CD4-positive, alpha-beta T cell treated with Interleukin-6 at 100 ng/mL for 8 hours (primary cell): ENCODE results near the gene ITM2B.
"Not testable (repeated sequence)": the region's sequence is repeated elsewhere in the genome, so short reads cannot be mapped to it uniquely, and the experiment has no call there.

Experiments used
- DNase-seq: peaks from one replicate; pipeline ENCODE4 v3.0.0-alpha.2; 2020; ENCODE audit warnings: mixed read lengths, low spot score

ITM2B gene

DNA sequence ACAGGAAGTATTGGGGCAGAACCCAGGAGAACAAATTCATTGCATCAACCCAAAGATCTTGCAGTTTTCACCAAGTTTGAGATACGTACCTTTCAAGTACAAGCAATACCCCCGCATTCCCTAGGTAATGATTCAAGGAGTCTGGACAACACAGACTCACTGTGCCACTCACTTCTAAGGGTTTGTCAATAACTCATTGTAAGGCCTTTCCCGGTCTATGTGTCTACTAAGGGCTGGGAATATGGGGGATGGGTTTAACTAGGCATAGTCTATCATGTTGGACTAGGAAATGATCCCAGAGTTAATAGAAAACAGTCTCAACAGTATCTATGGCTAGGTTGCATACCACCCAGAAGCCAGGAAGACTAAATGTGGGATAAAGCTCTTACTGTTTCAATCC, 8.3 kb upstream of the ITM2B start:
- no peak for DNase-seq

DNA sequence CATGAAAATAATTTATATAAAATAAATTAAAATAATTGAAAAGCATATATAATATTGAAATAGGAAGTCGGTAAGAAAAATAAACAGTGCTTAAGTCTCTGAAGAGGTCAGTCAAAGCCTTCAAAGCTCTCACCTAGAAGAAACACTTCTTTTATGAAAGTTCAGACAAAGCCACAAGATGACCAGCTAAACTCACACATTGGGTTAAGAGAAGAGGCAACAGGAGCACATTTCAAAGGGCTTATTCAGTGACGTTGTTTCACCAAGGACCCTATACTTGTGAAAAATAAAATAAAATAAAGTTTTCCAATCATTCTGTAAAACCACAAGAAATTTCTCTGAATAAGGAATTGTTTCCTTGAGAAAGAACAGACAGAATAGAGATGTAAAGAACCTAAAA, 2.5 kb upstream of the ITM2B start:
- no peak for DNase-seq

DNA sequence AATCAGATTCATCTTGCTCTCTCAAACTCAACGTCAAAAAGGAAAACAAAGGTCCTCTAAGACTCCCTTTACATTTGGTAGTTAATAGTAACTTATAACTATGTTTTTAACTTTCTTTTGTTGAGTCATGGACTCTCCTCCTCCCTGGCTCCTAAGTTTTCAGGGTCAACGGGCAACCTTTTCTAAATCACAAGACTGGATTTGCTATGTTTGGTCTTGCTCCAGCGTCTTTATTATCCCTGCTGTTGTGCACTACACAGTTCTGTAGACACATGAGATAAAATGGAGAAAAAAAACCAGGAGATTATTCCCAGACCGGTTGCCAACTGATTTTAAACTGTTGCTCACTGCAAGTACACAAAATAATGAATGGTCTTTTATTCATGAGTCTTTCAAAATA, 1.9 kb upstream of the ITM2B start:
- no peak for DNase-seq

DNA sequence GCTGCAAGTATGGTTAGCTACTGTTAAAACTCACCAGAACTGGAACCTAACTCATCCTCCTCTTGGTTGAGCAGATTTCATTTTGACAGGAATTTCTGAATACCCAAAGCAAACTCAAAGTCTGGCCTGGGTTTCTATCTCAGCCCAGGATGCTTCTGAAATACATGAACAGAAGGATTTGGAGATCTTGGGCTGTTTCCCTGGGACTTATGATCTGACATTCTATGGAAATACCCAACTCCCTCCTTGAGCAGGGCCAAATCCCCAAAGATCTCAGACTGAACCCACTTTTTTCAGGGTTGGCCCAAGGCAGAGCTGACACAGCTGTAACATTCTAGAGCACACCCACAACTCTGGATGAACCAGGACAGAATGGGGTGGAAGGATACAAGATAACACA, 1.1 kb upstream of the ITM2B start:
- DNase-seq, result no peak

DNA sequence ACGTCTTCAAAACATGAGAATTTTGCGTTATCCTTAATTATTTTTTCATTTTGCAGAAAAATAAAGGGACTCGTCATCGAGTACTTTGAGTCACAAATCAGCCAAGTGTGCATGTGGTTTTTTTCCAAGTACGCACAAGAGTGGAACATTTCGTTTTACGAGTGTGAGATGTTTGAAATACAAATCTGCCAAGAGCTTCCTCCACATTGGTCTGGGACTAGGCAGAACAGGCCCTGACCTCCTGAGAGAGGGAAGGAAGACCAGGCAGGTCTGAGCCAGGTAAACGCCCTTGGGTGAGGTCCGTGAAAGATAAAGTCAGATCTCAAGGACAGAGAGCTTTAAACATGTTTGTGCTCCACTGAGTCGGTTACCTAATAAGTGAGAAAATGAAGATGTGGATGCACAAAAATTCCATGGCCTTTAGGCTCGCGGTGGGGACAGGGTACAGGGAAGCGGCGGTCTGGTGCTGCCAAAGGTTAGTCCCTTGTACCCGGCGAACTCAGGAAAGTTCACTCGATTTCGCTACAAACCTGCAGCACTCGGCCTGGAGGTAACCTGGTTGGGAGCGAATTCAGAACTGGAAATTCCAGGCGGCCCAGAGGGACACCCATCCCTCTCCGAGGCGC, 473 bp upstream of the ITM2B start:
- no peak for DNase-seq

DNA sequence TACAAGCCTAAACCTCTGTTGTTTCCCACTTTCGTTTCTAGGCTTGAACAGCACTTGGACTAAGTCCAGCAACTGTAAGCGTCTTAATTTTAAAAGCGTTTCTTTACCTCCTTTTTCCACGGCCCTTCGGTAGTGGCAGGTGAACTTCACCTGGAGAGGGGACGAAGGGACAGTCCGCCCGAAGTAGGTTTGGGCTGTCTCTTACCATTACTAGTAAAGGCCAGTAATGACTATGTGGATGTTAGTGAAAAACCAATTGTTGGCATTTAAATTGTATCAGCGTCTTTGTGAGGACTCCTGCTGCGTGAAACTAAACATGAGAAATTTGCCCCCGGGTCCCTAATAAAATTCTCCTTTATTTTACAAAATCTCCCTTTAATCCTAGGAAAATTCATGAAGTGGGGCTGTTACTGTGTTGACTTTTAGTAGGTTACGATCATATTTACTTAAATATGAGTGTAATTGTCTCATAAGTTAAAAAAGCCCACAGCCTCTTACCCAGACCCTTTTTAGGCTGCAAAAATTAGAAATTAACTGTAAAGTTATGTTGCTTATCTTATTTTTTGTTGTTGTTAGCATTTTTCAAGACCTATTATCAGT, 983 bp downstream of the ITM2B start:
- no peak for DNase-seq

DNA sequence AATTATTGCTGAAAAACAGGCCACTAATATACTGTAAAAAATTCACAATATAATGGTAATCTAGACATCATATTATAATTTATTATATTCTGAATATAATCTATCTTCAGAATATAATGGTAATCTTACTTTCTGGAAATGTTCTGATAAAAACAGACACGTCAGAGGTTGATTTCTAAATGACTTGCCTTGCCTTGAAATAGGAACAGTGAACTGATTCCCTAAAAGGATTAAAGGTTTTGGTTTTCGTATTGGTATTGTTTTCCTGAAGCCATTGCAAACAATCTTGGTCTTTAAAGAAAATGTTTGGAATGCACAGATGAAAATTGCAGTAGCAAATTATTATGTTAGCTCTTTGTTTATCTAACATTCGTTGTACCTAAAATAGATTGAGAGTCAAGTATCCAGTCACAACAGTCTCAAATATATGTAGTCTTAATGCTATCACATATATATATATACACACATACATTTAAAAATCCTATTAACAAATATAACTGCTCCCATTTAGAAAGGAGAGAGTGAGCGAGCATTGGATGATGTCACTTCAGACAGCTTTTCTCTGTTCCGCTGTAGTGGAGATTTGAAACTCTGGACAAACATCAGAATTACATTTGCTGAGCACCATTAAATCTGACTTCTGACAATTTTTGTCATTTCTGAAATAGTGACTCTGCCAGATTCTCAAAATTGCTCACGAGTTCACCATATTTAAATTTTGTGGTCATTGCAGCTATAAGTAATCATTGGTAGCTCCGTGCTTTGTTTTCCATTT, 1.7 kb downstream of the ITM2B start:
- DNase-seq, result no peak

DNA sequence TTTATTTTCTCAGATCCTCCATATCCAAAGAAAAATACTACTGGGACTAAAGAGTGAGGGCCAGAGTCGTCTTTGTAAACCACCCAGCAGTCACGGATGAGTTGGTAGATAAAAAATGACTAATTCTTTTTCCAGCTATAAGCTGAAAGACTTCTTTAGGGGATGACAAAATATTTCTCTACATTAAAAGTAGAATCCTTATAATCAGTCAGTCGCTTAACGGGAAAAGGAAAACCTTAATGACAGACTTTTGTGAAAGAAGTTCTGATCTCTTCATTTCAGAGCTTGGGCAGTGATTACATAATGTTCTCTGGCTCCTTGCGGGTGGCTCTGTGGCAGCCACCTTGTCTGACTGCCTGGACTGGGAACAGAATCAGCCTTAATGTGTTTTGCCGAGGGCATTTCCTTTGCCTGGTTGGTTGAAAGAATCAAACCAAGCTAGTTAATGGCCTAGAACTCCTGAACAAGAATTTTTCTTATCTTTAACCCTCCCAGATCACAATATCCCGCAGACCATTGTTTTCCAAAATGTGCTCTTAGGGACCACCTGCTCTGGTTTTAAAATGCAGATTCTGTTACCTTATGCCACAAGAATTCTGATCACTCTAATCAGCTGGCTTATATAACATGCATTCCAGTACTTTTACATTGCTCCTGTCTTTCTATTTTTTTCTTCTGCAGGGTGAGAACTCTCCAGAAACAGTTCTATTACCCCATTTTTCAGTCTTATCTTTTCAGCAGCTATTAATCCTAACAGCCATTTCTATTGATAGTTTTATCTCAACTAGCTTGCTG, 2.5 kb downstream of the ITM2B start:
- DNase-seq, result no peak

DNA sequence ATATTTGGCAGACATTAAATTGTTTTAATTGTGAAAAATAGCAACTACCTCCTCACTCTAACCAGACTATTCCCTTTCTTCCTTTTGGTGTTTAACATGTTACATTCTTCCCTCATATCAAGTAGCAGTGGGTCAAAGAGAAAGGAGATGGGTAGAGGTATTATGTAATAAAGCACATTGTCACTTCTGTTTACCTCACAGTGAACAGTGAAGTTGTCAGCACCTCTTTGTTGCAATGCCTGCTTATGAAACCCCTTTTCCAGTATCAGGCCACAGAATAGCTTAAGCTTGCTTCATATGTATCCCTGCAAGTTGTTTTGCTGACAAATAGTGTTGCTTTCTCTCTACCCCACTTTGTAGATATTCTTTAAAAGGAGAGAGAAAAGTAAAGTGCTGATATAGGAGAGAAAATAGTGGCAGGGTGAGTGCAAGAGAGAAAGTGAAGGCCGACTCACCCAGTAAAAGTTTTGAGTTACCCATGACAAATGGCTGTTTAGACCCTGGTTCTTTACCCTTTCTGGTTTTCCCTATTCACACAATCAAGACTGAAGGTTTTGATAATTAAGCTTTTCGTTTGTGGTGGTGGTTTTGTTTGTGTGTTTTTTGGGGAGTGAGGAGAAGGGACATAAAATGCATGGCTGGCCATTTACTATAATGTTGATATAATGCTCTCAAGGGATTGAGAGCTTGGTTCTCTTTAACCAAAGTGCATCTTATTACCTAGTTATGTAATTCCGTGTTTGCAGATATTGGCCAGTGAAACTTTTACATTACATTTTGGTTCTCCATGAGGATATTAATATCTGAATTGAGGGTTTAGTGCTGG, 3.7 kb downstream of the ITM2B start:
- DNase-seq, result no peak

DNA sequence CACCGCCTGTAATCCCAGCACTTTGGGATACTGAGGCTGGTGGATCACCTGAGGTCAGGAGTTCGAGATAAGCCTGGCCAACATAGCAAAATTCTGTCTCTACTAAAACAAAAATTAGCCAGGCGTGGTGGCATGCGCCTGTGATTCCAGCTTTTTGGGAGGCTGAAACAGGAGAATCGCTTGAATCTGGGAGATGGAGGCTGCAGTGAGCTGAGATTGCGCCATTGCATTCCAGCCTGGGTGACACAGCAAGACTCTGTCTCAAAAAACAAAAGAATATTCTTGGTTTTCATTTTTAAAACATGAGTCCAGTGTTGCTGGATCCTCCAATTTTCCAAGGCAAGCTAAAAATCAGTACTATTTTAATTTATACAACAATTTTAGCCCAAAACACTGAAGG, 6.4 kb downstream of the ITM2B start:
- not testable (repeated sequence) for DNase-seq

DNA sequence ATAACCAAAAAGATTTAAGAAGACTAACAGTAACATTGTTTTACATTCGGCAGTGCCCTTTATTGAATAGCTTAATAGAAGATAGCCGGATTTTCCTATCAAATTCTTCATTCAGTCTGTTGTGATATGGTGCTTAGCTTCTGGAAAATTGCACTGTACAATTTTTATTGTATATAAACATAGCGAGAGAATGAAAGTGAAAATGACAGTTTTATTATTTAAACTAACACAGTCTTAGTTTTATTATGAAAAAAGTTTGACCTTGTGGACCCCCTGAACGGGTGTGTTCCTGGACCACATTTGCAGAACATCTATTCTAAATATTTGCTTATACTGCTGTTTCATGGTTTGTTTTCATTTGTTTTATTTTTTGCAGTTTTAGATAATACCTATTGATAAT, 8.6 kb downstream of the ITM2B start:
- DNase-seq, result no peak

DNA sequence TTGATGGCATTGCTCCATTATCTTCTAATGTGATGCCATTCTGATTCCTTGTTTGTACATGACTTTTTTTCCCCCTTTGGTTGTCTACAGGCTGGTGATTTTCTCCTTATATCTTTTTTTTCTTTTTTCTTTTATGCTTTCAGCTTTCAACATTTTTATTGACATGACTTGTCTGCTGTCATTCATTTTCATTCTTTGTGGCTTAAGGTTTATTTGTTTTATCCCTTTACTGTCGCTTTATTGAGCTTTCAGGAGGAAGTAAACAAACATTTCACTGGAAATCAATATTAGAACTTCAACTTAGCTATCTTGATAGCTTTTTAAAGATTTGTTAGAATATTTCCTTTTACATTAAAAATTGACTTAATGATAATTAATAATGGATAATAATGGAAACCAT, 9.7 kb downstream of the ITM2B start:
- no peak for DNase-seq

DNA sequence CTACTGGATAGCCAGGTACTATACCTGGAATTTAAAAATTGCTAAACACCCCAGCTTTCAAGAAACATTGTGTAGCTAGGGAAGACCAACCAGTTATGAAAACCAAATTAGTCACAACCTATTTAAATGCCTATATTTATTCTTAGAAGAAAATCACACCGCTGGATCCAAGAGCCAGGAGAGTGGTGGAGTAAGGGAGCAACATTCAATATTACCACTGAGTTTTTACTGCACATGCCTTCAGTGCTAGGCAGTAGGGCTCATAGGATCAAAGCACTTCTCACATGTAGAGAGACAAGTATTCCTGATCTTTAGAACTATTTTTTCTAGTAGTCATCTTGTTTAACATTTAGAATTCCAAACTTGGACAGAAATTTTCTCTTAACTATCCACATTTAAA, 11.2 kb downstream of the ITM2B start:
- DNase-seq, result no peak

DNA sequence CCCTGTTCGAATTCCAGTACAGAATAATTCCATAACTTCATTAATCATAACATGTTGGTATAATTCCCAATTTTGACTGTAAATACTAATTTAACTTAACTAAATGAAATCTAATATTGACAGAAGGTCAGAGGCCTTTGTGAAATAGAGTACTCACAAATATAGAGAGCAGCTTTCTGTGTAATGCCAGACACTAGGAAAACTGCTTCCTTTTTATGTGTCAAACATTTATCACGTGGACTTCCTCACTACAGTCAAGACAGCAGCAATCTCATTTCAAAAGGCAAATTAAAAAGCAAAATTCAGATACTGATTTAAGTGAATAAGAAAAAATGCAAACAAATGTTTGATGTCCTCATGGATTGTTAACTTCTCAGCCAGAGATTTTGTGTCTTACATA, 13.1 kb downstream of the ITM2B start:
- DNase-seq, result no peak

DNA sequence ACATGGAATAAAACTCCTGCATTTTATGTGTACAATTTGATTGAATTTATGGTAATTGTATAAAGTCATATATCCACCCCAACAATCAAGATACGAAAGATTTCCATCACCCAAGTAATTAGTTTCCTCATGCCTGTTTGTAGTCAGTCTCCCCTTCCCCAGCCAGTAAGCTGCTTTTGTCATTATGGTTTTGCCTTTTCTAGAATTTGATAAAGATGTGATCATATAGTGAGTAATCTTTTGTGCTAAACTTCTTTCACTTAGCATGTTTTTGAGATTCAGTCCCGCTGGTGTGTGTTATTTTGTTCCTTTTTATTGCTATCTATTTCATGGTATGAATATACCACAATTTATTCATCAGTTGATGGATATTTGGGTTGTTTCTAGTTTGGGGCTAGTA, 16.0 kb downstream of the ITM2B start:
- DNase-seq, result no peak

DNA sequence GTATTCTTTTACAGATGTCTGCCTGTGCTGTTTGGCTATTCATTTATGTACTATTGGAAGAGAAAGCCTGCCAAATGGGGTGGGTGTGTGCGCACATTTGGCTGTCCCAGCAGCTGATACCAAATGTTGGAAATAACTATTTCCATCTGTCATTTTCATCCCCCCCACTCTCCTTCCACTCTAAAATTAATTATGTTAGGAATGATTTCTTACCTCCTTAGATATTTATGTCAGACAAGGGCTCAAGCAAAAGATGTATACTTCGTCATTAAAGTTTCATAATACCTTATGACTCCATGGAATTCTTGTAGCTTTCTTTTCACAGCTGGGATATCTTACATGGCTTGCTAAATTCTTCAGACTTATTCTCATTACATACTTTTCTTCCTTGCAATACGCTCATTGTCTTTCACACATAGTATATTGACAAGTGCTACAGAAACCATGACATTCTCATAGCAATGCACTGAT, 18.6 kb downstream of the ITM2B start:
- no peak for DNase-seq

DNA sequence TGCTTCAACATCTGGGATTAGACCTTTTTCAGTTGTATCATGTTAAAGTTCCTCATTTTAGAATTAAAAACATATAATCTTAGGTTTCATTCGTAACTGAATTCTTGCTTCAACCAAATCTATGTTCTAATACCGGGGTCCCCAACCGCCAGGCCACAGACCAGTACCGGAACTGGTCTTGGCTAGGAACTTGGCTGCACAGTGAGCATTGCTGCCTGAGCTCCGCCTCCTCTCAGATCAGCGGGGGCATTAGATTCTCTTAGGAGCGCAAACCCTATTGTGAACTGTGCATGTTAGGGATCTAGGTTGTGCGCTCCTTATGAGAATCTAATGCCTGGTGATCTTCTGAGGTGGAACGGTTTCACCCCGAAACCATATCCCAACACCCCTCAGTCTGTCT, 19.2 kb downstream of the ITM2B start:
- no peak for DNase-seq

DNA sequence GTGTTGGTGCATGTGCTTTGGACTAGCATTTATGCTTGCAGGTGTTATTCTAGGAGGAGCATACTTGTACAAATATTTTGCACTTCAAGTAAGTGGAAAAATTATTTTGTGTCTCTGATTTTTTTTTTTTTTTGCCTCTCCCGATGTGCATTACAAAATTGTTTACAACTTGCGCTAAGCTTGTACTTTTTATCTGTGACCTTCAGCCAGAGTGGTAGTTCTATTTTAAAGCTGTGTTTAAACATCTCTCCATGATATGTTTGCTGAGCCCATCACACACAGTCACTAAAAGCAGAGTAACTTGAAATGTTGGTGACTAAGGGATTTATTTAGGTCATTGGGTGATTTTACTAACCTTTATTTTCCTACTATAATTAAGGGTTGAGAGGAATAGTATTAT, 20.8 kb downstream of the ITM2B start:
- DNase-seq, result no peak

DNA sequence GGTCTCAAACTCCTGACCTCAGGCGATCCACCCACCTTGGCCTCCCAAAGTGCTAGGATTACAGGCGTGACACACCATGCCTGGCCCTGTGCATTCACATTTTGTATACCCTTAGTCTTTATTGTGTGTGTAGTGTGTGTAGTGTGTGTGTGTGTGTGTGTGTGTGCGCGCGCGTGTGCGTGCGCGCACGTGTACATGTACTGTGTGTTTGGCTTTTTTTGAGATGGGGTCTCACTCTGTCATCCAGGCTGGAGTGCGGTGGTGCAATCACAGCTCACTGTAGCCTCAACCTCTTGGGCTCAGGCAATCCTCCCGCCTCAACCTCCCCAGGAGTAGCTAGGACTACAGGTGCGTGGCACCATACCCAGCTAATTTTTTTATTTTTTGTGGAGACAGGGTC, 22.1 kb downstream of the ITM2B start:
- no peak for DNase-seq

DNA sequence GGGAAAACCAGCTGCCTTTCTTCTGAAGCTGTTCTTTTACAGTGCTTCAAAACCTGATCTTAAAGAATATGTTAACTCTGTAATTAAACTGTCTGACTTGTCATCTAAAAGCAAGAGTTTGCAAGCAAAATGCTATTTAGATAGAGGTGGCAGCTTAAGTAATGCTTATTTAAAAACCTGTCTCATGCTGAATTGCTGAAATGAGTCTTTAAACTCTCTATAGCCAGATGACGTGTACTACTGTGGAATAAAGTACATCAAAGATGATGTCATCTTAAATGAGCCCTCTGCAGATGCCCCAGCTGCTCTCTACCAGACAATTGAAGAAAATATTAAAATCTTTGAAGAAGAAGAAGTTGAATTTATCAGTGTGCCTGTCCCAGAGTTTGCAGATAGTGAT, 22.9 kb downstream of the ITM2B start:
- no peak for DNase-seq

DNA sequence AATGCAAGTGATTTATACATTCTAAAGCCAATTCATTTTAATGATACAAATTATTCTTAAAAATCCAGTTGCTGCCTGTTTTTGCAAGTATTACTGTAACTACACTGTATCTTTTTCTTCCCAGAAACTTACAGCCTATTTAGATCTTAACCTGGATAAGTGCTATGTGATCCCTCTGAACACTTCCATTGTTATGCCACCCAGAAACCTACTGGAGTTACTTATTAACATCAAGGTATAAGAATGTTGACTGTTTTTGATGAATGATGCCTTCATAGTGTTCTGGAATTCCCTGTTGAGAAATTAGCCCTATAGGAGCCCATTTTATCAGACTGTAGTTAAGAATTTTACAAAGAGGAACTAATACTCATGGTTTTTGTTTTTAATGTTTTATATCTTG, 25.0 kb downstream of the ITM2B start:
- DNase-seq, result no peak

DNA sequence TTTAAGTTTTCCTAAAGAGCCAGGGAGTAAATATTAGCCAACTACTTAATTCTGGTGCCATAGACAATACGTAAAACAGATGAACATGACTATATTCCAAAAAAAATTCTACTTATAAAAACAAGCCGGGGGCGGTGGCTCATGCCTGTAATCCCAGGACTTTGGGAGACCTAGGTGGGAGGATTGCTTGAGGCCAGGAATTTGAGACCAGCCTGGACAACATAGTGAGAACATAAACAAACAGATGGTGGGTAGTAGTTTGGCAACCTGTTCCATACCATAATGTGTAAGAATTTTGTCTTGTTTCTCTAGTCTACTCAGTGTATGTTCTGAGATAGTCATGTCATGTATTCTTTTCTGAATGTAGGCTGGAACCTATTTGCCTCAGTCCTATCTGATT, 25.4 kb downstream of the ITM2B start:
- no peak for DNase-seq
